HG02571 (cell line): ENCODE data around the gene CCR5AS.
"Not testable (repeated sequence)": the region's sequence is repeated elsewhere in the genome, so short reads cannot be mapped to it uniquely, and the experiment has no call there.

Experiments used
- ATAC-seq: cut with Tn5 transposase; IDR thresholded peaks from one replicate; pipeline ENCODE4 v1.9.1; 2021; ENCODE audit warnings: mild to moderate bottlenecking, moderate library complexity; ENCODE audit not compliant: unreplicated experiment

CCR5AS gene

GRCh38 chr3:46429671-46430070, 22.8 kb upstream of the CCR5AS start:
- no peak for ATAC-seq

DNA sequence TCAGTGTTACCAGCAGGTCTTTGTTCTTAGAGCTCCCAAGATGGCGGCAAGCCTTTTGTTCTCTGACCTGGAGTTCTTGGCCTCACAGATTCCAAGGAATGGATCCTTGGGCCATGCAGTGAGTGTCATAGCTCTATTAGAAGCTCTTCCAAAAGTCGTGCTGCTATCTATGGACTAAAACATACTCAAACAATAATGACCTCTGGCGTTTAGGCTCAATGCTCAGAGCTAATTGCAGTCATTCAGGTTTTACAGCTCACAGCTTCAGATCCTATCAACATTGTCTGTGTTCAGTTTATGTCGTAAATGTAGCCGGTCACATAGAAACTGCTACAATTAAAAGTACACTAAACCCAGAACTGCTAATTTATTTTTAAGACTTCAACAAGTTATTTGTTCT, 22.4 kb upstream of the CCR5AS start:
- ATAC-seq = no peak

GRCh38 chr3:46427916-46428833, 21.3 kb upstream of the CCR5AS start:
- ATAC-seq = no peak

GRCh38 chr3:46427404-46427803, 20.5 kb upstream of the CCR5AS start:
- not testable (repeated sequence) for ATAC-seq

GRCh38 chr3:46426476-46426875, 19.6 kb upstream of the CCR5AS start:
- ATAC-seq = not testable (repeated sequence)

DNA sequence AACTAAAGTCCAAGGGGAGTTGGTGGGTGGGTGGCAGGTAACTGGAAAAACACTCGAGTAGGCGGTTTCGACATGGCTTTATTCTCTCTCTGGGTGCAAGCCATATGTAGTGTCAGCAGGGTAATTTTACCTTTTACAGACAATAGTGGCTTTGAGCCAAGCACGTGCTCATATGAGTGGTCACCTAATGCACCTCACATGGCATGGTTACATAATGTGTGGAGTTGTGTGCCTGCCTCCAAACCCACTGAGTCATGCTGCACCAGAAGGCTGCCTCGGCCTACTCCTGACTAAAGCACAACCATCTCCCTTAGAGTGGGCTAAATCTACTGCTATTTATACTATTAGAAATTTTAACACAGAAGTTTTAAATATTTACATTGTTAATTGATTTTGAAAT, 16.7 kb upstream of the CCR5AS start:
- no peak for ATAC-seq

DNA sequence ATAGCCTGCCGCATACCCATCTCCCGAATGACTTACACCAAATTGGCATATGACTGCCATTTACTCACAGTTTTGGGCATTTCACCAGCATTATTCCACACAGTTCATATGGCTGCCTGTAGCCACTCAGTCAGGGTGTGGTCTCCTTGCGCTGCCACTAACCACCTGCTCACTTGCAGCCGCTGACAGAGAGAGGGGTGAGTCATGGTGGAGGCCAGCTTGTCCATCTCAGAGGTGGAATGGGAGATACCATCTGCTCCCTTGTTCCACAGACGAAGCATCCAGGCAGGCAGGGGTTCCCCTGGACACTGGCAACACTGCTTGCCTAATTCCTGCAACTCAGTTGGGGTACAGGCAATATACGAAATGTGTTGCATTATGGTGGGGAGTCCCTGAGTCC, 15.8 kb upstream of the CCR5AS start:
- ATAC-seq = no peak

DNA sequence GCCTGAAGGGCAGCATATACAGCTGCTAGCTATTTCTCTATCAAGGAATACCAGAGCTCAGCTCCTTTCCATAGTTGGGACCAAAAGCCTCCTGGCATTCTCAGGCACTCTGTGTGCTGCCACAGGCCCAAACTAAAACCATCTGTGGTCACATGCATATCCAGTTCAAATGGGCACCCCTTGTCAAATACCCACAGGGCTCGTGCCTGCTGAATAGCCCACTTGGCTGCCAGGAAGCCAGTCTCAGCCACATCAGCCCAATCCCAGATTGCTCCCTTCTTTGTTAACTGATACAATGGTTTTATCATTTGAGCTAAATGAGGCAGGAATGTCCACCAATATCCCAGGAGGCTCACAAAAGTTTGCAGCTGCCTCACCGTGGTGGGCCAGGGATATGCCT, 14.1 kb upstream of the CCR5AS start:
- ATAC-seq = no peak

GRCh38 chr3:46419816-46420215, 12.9 kb upstream of the CCR5AS start:
- ATAC-seq = no peak

- ATAC-seq = no peak
Measured at GRCh38 chr3:46417841-46418611, 11.2 kb upstream of the CCR5AS start.

DNA sequence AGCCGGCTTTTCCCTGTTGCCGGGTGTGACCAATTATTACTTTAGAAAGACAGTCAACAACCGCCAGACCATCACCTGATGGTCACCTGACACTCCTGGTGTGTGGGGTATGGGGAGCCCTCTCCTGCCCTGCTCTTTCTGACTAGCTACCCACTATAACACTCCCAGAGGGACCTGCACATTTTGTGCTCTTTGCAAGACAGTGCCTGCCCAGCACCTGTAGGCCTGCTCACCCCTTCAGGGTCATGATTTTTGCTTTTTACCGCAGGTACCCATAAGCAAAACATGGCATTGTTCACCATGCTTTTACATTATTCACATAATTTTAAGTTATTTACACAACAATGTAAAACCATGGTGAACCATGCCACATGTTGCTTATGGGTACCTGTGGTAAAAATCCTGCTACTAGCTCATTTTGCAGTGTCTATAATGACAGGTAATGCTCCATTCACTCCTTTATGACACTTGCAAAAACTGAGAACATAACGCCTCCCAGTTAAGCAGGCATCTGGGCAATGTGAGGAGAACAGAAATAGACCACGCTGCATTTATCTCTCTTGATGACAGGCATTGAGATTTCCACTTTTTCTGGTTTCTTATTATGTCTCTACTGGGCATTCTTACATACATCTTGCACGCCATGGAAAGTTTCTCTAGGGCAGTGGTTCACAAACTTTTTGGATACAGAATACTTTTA, 10.1 kb upstream of the CCR5AS start:
- no peak for ATAC-seq

- no peak for ATAC-seq
Measured at GRCh38 chr3:46416125-46416810, 9.4 kb upstream of the CCR5AS start.

GRCh38 chr3:46414739-46415138, 7.9 kb upstream of the CCR5AS start:
- no peak for ATAC-seq

GRCh38 chr3:46413951-46414350, 7.1 kb upstream of the CCR5AS start:
- ATAC-seq = no peak

DNA sequence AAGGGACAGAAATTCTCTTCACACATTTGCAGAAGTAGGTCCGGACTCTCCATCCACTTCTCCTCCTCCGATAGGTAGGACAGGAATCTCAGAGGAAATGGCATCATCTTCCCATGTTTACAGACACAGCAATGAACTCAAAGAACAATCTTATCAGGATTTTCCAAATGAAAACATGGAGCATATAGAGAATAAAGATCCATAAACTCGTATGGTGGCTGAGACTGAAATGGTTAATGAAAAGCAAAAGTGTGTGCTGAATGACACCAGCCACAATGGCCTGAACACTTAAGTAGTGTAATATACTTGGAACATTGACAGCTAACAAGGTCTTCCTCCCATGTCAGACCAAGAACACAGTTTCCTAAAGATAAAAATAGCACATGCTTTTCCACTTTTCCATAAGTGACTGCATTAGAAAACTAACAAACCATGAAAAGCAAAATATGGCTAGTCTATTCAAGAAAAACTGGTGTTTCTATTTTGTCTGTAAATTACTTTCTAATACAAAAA, 6.0 kb upstream of the CCR5AS start:
- no peak for ATAC-seq

DNA sequence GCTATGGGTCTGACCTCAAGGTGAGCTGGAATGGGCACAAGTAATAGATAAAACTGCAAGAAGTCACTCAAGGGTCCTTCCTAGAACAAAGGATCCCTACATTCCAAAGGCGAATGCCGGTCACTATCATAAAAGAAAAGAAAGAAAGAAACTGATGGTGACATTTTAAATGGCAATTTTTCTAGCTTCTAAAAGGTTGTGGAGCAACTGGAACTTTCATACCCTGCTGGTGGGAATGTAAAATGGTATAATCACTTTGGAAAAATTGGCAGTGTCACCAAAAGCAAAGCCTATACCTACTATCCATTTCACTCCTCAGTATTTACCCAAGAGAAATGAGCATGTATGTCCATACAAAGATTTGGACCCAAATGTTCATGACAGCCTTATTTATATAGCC, 4.4 kb upstream of the CCR5AS start:
- ATAC-seq = no peak

GRCh38 chr3:46410669-46411068, 3.8 kb upstream of the CCR5AS start:
- no peak for ATAC-seq

DNA sequence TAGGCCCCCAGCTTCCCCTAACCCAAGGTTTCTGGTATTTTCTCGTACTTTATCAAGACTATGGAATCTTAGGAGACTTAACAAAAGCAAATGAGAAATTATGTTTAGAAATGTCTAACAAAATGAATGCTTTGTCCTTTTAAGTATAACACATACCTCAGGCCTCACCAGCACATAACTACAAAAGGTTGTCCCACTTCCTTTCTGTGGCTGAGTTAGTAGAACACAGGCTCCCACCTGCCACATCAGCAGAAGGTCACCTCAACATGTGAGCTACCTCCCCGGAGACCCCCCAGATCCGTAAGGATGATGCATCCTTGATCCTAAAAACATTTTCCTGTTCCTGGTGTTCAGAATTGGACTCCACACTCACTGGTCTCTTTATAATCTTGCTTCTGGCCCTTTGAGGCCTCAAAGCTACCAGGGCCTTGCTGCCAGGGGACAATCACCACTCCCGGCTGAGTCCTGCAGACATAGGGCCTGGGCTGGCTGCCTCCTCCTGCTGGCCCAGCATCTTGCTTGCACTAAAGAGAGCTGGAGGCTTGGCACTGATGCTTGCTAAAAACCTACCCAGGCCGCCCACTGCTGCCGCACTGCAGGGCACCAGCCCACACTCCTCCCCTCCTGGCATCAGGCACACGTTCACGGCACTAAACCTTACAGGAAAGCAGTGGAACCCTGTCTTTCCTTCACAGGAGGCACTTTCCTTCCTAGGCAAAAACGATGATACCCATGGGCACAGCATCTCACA, 3.0 kb upstream of the CCR5AS start:
- ATAC-seq = no peak

DNA sequence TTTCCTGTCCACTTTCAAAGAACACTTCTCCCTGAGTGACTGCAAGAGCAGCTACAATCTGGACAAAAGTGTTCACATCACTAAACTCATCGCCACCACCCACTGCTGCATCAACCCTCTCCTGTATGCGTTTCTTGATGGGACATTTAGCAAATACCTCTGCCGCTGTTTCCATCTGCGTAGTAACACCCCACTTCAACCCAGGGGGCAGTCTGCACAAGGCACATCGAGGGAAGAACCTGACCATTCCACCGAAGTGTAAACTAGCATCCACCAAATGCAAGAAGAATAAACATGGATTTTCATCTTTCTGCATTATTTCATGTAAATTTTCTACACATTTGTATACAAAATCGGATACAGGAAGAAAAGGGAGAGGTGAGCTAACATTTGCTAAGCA, 2.0 kb upstream of the CCR5AS start:
- no peak for ATAC-seq

DNA sequence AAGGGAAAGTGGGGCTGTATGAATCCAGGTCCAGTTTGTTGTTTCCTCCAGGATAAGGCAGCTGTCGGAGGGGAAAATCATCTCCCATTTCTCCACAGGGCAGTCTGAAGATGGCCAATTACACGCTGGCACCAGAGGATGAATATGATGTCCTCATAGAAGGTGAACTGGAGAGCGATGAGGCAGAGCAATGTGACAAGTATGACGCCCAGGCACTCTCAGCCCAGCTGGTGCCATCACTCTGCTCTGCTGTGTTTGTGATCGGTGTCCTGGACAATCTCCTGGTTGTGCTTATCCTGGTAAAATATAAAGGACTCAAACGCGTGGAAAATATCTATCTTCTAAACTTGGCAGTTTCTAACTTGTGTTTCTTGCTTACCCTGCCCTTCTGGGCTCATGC, 1.1 kb upstream of the CCR5AS start:
- no peak for ATAC-seq
